H9 (cell line): ENCODE measurements around the gene EHHADH. TPM values are rescaled to one million over a fixed set of nuclear protein-coding genes. Genes with fewer than 3 reads are reported as not detected.

Source experiments
- DNase-seq: peaks from one replicate; pipeline ENCODE4 v3.0.0-alpha.2; 2017
- H2AFZ ChIP-seq: one replicate; pipeline ENCODE4 v1.6.1; 2013; ENCODE audit warnings: mild to moderate bottlenecking, low read length, control low read depth, moderate library complexity
- H2AK5ac ChIP-seq: 2 replicates; pipeline ENCODE4 v1.6.1; 2013; ENCODE audit warnings: low read length, control low read depth, mixed read lengths; ENCODE audit not compliant: insufficient read length
- H2BK120ac ChIP-seq: one replicate; pipeline ENCODE4 v1.6.1; 2013; ENCODE audit warnings: low read depth, mild to moderate bottlenecking, low read length, control low read depth, inconsistent platforms; ENCODE audit not compliant: poor library complexity, severe bottlenecking
- H2BK12ac ChIP-seq: 2 replicates; pipeline ENCODE4 v1.6.1; 2013; ENCODE audit warnings: low read length, control low read depth, mixed read lengths, low read depth; ENCODE audit not compliant: insufficient read length
- H2BK15ac ChIP-seq: 2 replicates; pipeline ENCODE4 v1.6.1; 2013; ENCODE audit warnings: low read depth, low read length, control low read depth
- H2BK20ac ChIP-seq: one replicate; pipeline ENCODE4 v1.6.1; 2013; ENCODE audit warnings: low read depth, mild to moderate bottlenecking, low read length, control low read depth, inconsistent platforms; ENCODE audit not compliant: poor library complexity, severe bottlenecking
- H2BK5ac ChIP-seq: 2 replicates; pipeline ENCODE4 v1.6.1; 2013; ENCODE audit warnings: low read length, control low read depth, mixed read lengths; ENCODE audit not compliant: insufficient read length
- H3K14ac ChIP-seq: 2 replicates; pipeline ENCODE4 v1.6.1; 2013; ENCODE audit warnings: low read length, control low read depth; ENCODE audit not compliant: insufficient read depth
- H3K18ac ChIP-seq: 2 replicates; pipeline ENCODE4 v1.6.1; 2013; ENCODE audit warnings: low read depth, mild to moderate bottlenecking, mixed read lengths, low read length, control low read depth; ENCODE audit not compliant: insufficient read length
- H3K23ac ChIP-seq: 2 replicates; pipeline ENCODE4 v1.6.1; 2013; ENCODE audit warnings: low read length, control low read depth, mixed read lengths, low read depth; ENCODE audit not compliant: insufficient read length
- H3K23me2 ChIP-seq: 2 replicates; pipeline ENCODE4 v1.6.1; 2013; ENCODE audit warnings: low read depth, mild to moderate bottlenecking, mixed read lengths, low read length, control low read depth; ENCODE audit not compliant: insufficient read length, poor library complexity, severe bottlenecking
- H3K27ac ChIP-seq: 2 replicates; pipeline ENCODE4 v1.5.1; 2013; ENCODE audit warnings: low read length, control low read depth, mixed read lengths, low read depth; ENCODE audit not compliant: insufficient read length
- H3K27me3 ChIP-seq: 2 replicates; pipeline ENCODE4 v1.6.1; 2013; ENCODE audit warnings: low read length, control low read depth, inconsistent platforms; ENCODE audit not compliant: insufficient read depth
- H3K4ac ChIP-seq: 2 replicates; pipeline ENCODE4 v1.6.1; 2013; ENCODE audit warnings: low read depth, mild to moderate bottlenecking, control low read depth, inconsistent platforms, low read length, moderate library complexity
- H3K4me1 ChIP-seq: 2 replicates; pipeline ENCODE4 v1.6.1; 2013; ENCODE audit warnings: low read length, control low read depth, inconsistent platforms; ENCODE audit not compliant: insufficient read depth
- H3K4me2 ChIP-seq: 2 replicates; pipeline ENCODE4 v1.6.1; 2013; ENCODE audit warnings: low read length, control low read depth, mixed read lengths; ENCODE audit not compliant: insufficient read length, insufficient read depth
- H3K56ac ChIP-seq: 2 replicates; pipeline ENCODE4 v1.6.1; 2013; ENCODE audit warnings: low read depth, mild to moderate bottlenecking, mixed read lengths, low read length, control low read depth; ENCODE audit not compliant: insufficient read length
- H3K79me1 ChIP-seq: 2 replicates; pipeline ENCODE4 v1.6.1; 2013; ENCODE audit warnings: low read depth, mild to moderate bottlenecking, moderate library complexity, low read length, control low read depth, inconsistent platforms; ENCODE audit not compliant: insufficient read depth, poor library complexity, severe bottlenecking
- H3K79me2 ChIP-seq: 2 replicates; pipeline ENCODE4 v1.6.1; 2013; ENCODE audit warnings: low read length, control low read depth, inconsistent platforms; ENCODE audit not compliant: insufficient read depth
- H3K9ac ChIP-seq: 2 replicates; pipeline ENCODE4 v1.6.1; 2013; ENCODE audit warnings: low read length, control low read depth, mixed read lengths; ENCODE audit not compliant: insufficient read length; ENCODE audit errors: extremely low read depth
- H3K9me3 ChIP-seq: one replicate; pipeline ENCODE4 v1.6.1; 2013; ENCODE audit warnings: low read depth, low read length, inconsistent platforms; ENCODE audit not compliant: control insufficient read depth
- H3T11ph ChIP-seq: one replicate; pipeline ENCODE4 v1.6.1; 2013; ENCODE audit warnings: mild to moderate bottlenecking, low read length, control low read depth, inconsistent platforms
- H4K20me1 ChIP-seq: one replicate; pipeline ENCODE4 v1.6.1; 2013; ENCODE audit not compliant: control insufficient read depth, insufficient read length, insufficient read depth
- H4K5ac ChIP-seq: 2 replicates; pipeline ENCODE4 v1.6.1; 2013; ENCODE audit warnings: low read depth, mild to moderate bottlenecking, mixed read lengths, low read length, control low read depth; ENCODE audit not compliant: insufficient read length
- H4K8ac ChIP-seq: replicated peaks from 2 replicates; pipeline ENCODE4 v1.6.1; 2013; ENCODE audit warnings: low read length, control low read depth, mixed read lengths, low read depth; ENCODE audit not compliant: insufficient read length
- H4K91ac ChIP-seq: 2 replicates; pipeline ENCODE4 v1.6.1; 2013; ENCODE audit warnings: low read depth, mild to moderate bottlenecking, moderate library complexity, mixed read lengths, low read length, control low read depth; ENCODE audit not compliant: insufficient read length
- H3K27ac Mint-ChIP-seq, 3 experiments: 2 replicates in 2 of 3; 3 replicates in 1 of 3; pipeline ENCODE4 v1.8.0; 2020 to 2021; ENCODE audit warnings: mixed read lengths in 3 of 3, mild to moderate bottlenecking in 1 of 3, moderate library complexity in 1 of 3
- H3K27me3 Mint-ChIP-seq: 2 replicates; pipeline ENCODE4 v1.8.0; 2021; ENCODE audit warnings: low read depth, mild to moderate bottlenecking, moderate library complexity, mixed read lengths
- H3K36me3 Mint-ChIP-seq, 3 experiments: 2 replicates in 2 of 3; 3 replicates in 1 of 3; pipeline ENCODE4 v1.8.0; 2020 to 2021; ENCODE audit warnings: low read depth in 3 of 3, mixed read lengths in 3 of 3; ENCODE audit not compliant: insufficient read depth in 1 of 3
- H3K4me1 Mint-ChIP-seq, 2 experiments: 2 replicates each; pipeline ENCODE4 v1.8.0; 2020; ENCODE audit warnings: mixed read lengths in 2 of 2
- H3K4me3 Mint-ChIP-seq, 2 experiments: 2 replicates in 1 of 2; 3 replicates in 1 of 2; pipeline ENCODE4 v1.8.0; 2020 to 2021; ENCODE audit warnings: mild to moderate bottlenecking in 2 of 2, mixed read lengths in 2 of 2, moderate library complexity in 1 of 2
- H3K9me3 Mint-ChIP-seq, 2 experiments: 2 replicates in 1 of 2; 3 replicates in 1 of 2; pipeline ENCODE4 v1.8.0; 2020; ENCODE audit warnings: mild to moderate bottlenecking in 2 of 2, mixed read lengths in 2 of 2, moderate library complexity in 1 of 2
- WGBS: extraction: QIAGEN DNeasy Blood & Tissue Kit; methylation state at CpG from one replicate; pipeline ENCODE4 v1.1.7; 2013; ENCODE audit warnings: missing lambda C conversion rate, low lambda C conversion rate, mixed read lengths; ENCODE audit not compliant: insufficient read length; ENCODE audit errors: extremely low coverage; 5-methylcytosine and 5-hydroxymethylcytosine counted together
- total RNA-seq: library from RNA; stranded (reverse); gene quantifications from 2 replicates; pipeline ENCODE4 v1.2.1, GENCODE V29; 2021
- TF ChIP-seq, protein P1 (sequence below): fragments of 200-600 bp; sonication (generic); conservative IDR thresholded peaks from 3 replicates; pipeline ENCODE4 v1.8.0; 2021; ENCODE audit warnings: antibody characterized with exemption, mild to moderate bottlenecking

EHHADH gene
- total RNA-seq, 1 experiment from 2014 or later = 2.1 TPM

DNA sequence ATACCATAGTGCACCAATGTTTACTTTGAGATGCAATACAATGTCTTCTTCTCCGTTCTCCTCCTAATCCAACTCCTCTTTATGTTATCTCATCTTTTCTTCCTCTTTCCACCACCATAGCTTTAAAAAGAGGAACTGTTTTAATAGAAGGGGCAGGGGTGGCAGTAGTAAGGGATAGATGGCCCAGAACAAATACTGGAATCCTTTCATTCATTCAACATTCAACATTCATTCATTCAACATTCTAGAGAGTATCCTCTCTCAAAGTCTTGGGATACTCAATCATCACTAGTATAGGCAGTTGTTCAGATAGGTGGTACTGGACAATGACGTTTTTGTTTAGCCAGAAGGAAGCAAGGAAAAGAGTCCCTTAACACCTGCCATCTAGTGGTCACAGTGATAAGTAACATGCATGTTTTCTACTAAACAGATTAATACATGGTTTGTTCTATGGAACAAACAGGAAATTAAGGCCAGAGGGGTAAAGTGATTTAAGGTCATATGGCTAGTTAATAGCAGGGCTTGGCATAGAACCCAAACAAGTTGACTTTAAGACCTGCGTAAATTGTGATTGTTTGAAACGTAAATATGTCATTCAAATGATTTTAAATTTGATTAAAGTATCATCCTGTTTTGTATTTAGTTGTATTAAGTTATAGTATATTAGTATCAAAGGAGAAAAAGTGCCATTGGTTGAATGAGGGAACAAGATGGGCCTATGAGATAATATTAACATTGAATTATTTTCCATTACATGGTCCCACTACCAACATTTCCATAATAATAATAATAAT lies 26.9 kb upstream of the EHHADH start:
- no peaks in the 10 kb centered on the region; a peak in 1 of 5 replicates for H3K9me3 Mint-ChIP-seq
- Histone ChIP-seq H2BK12ac (no peak overlapping the region), H3K4ac (no peak overlapping the region), H3K9ac (no peak overlapping the region), H2BK5ac (no peak overlapping the region), H3K18ac (no peak overlapping the region), H4K20me1 (no peaks in the 10 kb centered on the region), H2BK20ac (no peak overlapping the region), H3K14ac (no peak overlapping the region), H3K79me1 (no peaks in the 10 kb centered on the region), H3K23me2 (peaks cover 5% of the 10 kb centered on the region), H3K9me3 (no peaks in the 10 kb centered on the region), H3K23ac (no peak overlapping the region), H3K27me3 (no peaks in the 10 kb centered on the region), H3K56ac (no peak overlapping the region), H4K5ac (no peak overlapping the region), H3T11ph (no peak overlapping the region), H3K27ac (no peak overlapping the region), H2BK120ac (no peak overlapping the region), H4K91ac (no peak overlapping the region), H3K4me2 (no peak overlapping the region), H3K4me1 (no peaks in the 10 kb centered on the region), H4K8ac (no peak overlapping the region), H2AK5ac (no peak overlapping the region), H2BK15ac (no peak overlapping the region), H3K79me2 (no peaks in the 10 kb centered on the region), H2AFZ (no peak overlapping the region)
- H3K4me1 Mint-ChIP-seq = peaks cover 3 to 19% of the 10 kb centered on the region in 2 experiments
- no peak overlapping the region for H3K4me3 Mint-ChIP-seq
- no CpG with 5 or more reads among the region's 4 CpGs for WGBS
- no peak overlapping the region for H3K27ac Mint-ChIP-seq
- H3K36me3 Mint-ChIP-seq = no peaks in the 10 kb centered on the region; a peak in 1 of 7 replicates
- peaks cover 52% of the 10 kb centered on the region for H3K27me3 Mint-ChIP-seq
- TF ChIP-seq, protein P1, sequence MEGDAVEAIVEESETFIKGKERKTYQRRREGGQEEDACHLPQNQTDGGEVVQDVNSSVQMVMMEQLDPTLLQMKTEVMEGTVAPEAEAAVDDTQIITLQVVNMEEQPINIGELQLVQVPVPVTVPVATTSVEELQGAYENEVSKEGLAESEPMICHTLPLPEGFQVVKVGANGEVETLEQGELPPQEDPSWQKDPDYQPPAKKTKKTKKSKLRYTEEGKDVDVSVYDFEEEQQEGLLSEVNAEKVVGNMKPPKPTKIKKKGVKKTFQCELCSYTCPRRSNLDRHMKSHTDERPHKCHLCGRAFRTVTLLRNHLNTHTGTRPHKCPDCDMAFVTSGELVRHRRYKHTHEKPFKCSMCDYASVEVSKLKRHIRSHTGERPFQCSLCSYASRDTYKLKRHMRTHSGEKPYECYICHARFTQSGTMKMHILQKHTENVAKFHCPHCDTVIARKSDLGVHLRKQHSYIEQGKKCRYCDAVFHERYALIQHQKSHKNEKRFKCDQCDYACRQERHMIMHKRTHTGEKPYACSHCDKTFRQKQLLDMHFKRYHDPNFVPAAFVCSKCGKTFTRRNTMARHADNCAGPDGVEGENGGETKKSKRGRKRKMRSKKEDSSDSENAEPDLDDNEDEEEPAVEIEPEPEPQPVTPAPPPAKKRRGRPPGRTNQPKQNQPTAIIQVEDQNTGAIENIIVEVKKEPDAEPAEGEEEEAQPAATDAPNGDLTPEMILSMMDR = peak; percentile 80
- DNase-seq = no peak
